ENCODE data around the gene MCF2L.

GRCh38 chr13:112961457-112962369, 7.3 kb upstream of the MCF2L start:
- TF ChIP-seq POLR2AphosphoS5 (IDR thresholded peaks at IDR 0.05; ENCODE audit: low read depth, low read length) (no peak), REST (IDR thresholded peaks at IDR 0.05; ENCODE audit: insufficient read depth in 1 of 2, low read depth in 2 of 2, low read length in 2 of 2) (no peak)
